Fibroblast of the aortic adventitia (primary cell): ENCODE data around the gene PRKN. TPM values are rescaled to one million over a fixed set of nuclear protein-coding genes. Genes with fewer than 3 reads are reported as not detected.

Experiments used
- DNase-seq: peaks from one replicate; pipeline ENCODE4 v3.0.0-alpha.2; 2010; ENCODE audit warnings: low read depth
- H3K4me3 ChIP-seq: 2 replicates; pipeline ENCODE4 v1.5.1; 2011; ENCODE audit warnings: low read depth, mild to moderate bottlenecking, control low read depth, low read length, moderate library complexity
- total RNA-seq: library from RNA; depleted of rRNA; stranded (reverse); fragments of >200 nt; gene quantifications from 2 replicates; pipeline ENCODE4 v1.2.3, GENCODE V29; 2012; ENCODE audit warnings: low replicate concordance
- TF ChIP-seq, protein P1 (sequence below): IDR thresholded peaks from 2 replicates; pipeline ENCODE4 v1.5.1; 2011; ENCODE audit warnings: mild to moderate bottlenecking, low read length, control low read depth, inconsistent platforms; ENCODE audit not compliant: insufficient read depth

PRKN gene
- total RNA-seq, 1 donor = 2.0 TPM

GRCh38 chr6:162154001-162154400, 573.6 kb downstream of the PRKN start:
- DNase-seq = no peak
- H3K4me3 ChIP-seq = no peak overlapping the region
- TF ChIP-seq, protein P1, sequence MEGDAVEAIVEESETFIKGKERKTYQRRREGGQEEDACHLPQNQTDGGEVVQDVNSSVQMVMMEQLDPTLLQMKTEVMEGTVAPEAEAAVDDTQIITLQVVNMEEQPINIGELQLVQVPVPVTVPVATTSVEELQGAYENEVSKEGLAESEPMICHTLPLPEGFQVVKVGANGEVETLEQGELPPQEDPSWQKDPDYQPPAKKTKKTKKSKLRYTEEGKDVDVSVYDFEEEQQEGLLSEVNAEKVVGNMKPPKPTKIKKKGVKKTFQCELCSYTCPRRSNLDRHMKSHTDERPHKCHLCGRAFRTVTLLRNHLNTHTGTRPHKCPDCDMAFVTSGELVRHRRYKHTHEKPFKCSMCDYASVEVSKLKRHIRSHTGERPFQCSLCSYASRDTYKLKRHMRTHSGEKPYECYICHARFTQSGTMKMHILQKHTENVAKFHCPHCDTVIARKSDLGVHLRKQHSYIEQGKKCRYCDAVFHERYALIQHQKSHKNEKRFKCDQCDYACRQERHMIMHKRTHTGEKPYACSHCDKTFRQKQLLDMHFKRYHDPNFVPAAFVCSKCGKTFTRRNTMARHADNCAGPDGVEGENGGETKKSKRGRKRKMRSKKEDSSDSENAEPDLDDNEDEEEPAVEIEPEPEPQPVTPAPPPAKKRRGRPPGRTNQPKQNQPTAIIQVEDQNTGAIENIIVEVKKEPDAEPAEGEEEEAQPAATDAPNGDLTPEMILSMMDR = no peak

DNA sequence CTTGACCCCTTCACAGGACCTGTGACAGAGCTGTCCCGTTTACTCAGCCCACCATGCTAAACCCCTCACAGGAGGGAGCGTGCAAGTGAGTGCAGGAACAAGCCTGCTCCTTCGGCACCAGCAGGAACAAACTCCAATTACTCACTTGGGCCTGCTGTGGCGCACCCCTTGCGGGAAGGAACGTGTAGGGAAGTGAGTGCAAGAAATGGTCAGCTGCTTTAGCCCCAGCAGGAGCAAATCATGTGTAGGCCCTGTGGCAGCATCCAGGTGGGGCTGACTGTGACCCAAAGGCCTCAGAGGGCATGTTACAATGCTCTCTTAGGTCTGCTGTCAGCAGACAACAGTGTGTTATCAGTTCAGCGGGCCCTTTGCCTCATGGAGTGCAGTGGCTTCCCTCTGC, 574.4 kb downstream of the PRKN start:
- no peak overlapping the region for H3K4me3 ChIP-seq
- TF ChIP-seq, protein P1 = no peak
- no peak for DNase-seq

DNA sequence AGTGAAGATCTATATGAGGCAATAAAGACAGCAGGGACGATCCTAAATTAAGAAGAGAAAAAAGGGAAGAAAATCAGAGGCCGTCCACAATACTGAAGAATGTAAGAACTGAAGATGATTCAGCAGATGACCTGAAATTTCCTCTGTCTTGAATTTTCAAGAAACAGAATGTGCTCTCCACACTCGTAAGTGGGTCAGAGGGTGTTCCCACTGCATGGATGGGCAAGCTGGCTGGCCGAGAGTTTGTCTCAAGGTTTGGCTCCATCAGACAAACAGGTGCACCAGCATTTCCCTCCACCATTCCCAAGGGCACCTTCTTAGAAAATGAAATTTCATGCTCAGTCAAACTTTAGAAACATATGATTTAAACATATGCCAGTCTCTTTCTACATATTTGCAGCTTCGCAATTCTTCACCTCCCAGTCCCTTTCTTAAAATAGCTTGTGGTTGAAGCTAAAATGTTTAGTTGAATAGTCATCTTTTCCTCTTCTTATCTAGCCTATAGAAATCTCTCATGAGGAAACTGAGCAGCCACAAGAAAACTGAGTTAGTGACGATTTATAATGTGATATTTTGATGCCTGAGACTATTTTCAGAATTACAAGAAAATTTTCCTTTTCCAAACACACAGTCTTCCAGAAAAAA, 576.4 kb downstream of the PRKN start:
- H3K4me3 ChIP-seq = no peak overlapping the region
- peak; percentile 0 for DNase-seq
- TF ChIP-seq, protein P1 = no peak

GRCh38 chr6:162150295-162150694, 577.3 kb downstream of the PRKN start:
- no peak overlapping the region for H3K4me3 ChIP-seq
- TF ChIP-seq, protein P1 = no peak
- no peak for DNase-seq

GRCh38 chr6:162149786-162150185, 577.8 kb downstream of the PRKN start:
- no peak overlapping the region for H3K4me3 ChIP-seq
- TF ChIP-seq, protein P1 = no peak
- DNase-seq = no peak

DNA sequence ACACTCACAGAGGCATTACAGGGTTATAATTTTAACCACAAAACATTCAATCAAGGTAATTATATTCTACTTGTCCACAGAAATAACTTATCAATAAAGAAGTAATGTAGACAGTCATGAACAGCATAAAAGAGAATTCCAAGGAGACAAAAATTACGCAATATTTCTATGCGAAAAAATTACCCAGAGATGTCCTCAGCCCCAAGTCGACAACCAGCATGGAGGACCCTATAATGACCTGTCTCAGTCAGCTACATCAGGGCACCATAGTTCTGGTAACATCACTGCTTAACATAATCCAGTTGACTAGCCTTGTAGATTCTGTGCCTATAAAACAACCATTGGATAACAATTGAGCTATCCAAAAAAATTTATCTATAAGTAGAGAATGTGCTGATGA, 579.8 kb downstream of the PRKN start:
- TF ChIP-seq, protein P1 = no peak
- no peak for DNase-seq
- no peak overlapping the region for H3K4me3 ChIP-seq

- DNase-seq = no peak
- H3K4me3 ChIP-seq = no peak overlapping the region
- TF ChIP-seq, protein P1 = no peak
Observed at GRCh38 chr6:162147281-162147680, 580.3 kb downstream of the PRKN start.
